HG03060 (cell line): ENCODE measurements around the gene PPTC7.
A peak's percentile ranks its signal among the peaks of the same experiment; 100 is the strongest.
"Not testable (repeated sequence)": the region's sequence is repeated elsewhere in the genome, so short reads cannot be mapped to it uniquely, and the experiment has no call there.

Experiments used
- ATAC-seq: cut with Tn5 transposase; IDR thresholded peaks from one replicate; pipeline ENCODE4 v1.9.1; 2021; ENCODE audit warnings: low read depth, moderate number of reproducible peaks; ENCODE audit not compliant: unreplicated experiment

PPTC7 gene

DNA sequence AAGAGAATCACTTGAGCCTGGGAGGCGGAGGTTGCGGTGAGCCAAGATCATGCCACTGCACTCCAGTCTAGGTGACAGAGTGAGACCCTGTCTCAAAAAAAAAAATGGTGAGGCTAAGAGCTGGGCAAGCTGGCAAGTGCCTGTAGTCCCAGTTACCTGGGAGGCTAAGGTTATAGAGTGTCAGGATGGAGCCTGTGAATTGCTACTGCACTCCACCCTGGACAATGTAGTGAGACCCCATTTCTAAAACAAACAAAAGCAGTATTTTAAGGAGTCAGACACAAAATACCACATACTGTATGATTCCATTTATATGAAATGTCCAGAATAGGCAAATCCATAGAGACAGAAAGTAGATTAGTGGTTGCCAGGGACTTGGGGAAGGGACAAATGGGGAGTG lies 4.0 kb upstream of the PPTC7 start:
- ATAC-seq, result not testable (repeated sequence)

DNA sequence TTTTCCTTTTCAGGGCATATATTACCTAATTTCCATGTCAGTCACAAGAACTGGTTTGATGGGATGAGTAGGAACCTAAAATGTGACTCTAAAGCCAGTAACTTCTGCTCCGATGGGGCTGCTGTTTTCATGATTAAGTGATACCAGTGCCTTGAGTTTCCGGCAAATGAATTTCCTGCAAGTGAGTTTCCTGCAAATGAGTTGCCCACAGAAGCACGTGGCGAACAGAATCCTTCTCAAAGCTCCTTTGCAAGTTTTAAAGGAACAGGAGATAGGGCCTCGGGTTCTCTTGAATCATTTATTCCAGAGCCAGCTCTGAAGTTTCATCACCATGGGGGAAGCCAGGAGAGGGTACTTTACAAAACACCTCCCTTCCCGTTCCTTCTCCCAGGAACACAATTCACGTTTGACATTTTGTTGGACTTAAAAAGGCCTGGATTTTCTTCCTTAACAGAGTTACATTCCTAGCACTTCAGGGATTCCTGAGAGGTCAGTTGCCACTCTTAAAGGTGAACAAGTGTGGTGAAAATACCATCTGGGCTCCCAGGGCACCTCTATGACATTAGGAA lies 2.2 kb upstream of the PPTC7 start:
- ATAC-seq, result no peak

- ATAC-seq, result no peak
Observed at GRCh38 chr12:110582276-110583136, 612 bp downstream of the PPTC7 start.

DNA sequence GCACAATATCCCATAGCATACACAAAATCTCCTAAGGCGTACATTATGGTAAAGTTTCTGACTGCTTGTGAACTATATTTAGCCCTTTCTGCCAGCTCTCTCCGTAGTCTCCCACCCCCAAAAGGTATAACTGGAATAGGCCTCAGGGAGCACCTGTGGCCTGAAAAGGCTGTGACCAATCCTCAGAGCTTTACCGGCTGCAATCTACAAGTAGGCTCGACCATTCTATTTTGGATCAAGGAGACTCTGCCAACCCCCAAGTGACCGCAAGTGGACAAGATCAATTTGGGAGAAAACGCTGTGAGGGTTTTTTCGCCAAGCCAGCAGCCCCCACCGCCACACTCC lies 1.2 kb downstream of the PPTC7 start:
- no peak for ATAC-seq

GRCh38 chr12:110579535-110580253 lies 3.4 kb downstream of the PPTC7 start:
- ATAC-seq, result no peak

- ATAC-seq, result peak; percentile 10
Observed at GRCh38 chr12:110578694-110579534, 4.2 kb downstream of the PPTC7 start.

DNA sequence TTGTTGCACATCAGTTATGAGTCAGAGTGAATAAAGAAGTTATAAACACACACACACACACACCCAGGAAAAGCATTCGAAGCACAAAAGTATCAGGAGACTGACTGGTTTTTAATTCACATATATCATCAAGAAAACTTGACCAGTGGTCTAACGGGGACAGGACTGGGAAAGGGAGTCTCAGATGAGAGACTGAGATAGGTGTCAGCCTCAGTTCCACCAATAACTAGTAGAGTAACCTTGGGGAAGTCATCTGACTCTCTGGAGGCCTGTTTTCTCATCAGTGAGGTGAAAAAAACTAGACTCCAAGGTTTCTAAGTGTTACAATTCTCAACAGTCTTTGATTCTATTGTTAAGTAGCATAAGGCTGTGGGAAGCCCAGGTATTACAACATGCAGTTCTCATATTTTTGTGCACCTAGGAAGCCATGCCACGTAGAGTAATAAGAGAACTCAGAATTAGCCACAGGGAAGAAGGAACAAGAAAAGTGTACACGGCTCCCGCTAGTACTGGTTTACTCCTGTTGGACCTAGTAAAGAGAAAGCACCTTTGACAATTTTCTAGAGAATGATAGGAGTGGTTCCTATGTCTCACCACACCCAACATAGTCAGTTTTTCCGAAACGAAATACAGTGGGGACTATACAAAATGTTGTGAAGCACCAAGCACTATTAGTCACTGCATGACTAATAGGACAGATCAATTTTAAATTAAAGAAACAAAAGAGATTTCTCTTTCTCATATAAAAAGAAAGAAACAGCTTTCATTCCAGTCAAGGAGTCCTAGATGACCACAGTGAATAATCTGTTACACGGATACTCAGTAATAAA lies 5.0 kb downstream of the PPTC7 start:
- ATAC-seq, result peak; percentile 28

- no peak for ATAC-seq
Observed at GRCh38 chr12:110576504-110576903, 6.6 kb downstream of the PPTC7 start.

- ATAC-seq, result no peak
Observed at GRCh38 chr12:110575326-110575725, 7.8 kb downstream of the PPTC7 start.

GRCh38 chr12:110574717-110575230 lies 8.3 kb downstream of the PPTC7 start:
- not testable (repeated sequence) for ATAC-seq

DNA sequence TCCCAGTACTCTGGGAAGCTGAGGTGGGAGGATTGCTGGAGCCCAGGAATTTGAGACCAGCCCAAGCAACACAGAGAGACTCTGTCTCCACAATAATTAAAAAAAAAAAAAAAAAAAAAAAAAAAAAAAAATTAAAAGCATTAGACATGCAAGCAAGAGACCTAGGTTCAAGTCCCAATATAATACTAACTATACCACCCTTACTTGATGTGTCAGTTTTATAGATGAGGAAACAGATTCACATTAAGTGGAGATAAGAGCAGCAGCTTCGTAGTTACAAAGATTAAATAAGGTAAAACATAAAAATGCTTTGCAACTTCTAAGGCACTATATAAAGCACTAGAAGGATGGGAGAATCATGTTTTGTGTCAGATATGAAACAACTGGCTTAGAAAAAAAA lies 9.1 kb downstream of the PPTC7 start:
- ATAC-seq, result no peak

DNA sequence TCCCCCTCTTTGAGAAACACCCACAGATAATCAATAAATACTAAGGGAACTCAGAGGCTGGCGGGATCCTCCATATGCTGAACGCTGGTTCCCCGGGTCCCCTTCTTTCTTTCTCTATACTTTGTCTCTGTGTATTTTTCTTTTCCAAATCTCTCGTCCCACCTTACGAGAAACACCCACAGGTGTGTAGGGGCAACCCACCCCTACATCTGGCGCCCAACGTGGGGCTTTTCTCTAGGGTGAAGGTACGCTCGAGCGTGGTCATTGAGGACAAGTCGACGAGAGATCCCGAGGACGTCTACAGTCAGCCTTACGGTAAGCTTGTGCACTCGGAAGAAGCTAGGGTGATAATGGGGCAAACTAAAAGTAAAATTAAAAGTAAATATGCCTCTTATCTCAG lies 12.3 kb downstream of the PPTC7 start:
- not testable (repeated sequence) for ATAC-seq

DNA sequence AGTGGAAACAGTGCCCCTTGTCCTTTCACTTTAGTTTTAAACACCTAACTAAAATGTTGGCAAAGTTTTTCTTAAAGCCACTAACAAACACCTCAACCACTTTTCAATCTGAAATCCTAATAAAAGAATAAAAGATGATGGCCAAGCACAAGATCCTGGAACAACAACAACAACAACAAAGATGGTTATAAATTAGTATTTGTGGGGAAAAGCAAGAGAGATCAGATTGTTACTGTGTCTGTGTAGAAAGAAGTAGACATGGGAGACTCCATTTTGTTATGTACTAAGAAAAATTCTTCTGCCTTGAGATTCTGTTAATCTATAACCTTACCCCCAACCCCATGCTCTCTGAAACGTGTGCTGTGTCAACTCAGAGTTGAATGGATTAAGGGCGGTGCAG lies 13.3 kb downstream of the PPTC7 start:
- not testable (repeated sequence) for ATAC-seq

- no peak for ATAC-seq
Observed at GRCh38 chr12:110568752-110569151, 14.4 kb downstream of the PPTC7 start.

GRCh38 chr12:110566993-110567392 lies 16.1 kb downstream of the PPTC7 start:
- ATAC-seq, result no peak

DNA sequence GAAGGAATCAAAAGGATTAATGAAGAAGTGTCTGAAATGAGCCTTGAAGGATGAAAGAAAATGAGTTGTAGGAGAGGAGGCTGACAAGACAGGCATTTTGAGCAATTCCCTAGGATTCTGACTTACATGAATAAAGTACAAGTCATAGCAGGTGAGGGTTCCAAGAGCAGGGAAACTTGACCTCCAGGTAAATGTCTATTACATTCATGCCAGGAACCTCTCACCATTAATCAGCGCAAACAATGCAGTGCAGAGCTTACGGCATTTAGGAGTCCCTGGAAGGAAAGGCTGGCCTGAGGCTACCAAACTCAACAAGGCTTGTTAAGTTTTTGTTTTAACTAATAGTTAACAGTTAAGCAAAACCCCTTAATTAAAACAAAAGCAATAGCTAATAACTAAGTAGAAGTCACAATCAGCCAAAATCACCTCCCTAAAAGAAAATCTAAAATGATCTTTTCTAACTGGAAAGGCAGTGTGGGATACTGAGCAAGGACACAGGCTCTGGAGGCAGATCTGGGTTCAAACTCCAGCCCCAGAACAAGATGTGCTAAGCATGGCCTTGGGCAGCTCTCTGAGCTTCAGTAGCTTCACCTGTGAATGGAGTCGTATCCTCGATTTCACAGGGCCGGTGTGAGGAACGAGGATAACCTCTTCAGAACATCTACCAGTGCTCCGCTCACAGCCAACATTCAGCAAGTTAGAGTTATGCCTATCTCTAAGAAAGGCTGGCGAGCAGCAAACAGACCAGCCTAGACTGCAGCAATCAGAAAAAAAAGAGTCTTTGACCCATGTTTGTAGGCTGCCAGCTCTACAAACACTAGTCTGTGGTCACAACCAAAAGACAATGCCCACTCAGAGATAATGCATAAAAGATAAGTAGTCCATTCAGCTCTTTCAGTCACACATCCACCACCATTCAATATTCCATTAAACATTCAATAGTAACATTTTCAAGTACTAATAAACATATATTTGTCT lies 16.9 kb downstream of the PPTC7 start:
- no peak for ATAC-seq

- ATAC-seq, result no peak
Observed at GRCh38 chr12:110564471-110564991, 18.6 kb downstream of the PPTC7 start.
